Neural crest cell (in vitro differentiated cells): Measurements from ENCODE around the gene CARMIL3. TPM values are rescaled to one million over a fixed set of nuclear protein-coding genes. Genes with fewer than 3 reads are reported as not detected.

Source experiments
- DNase-seq: peaks from one replicate; pipeline ENCODE4 v3.0.0; 2021; ENCODE audit warnings: low read depth, mixed read lengths, low spot score
- H3K27ac Mint-ChIP-seq: one replicate; pipeline ENCODE4 v1.8.0; 2021; ENCODE audit warnings: mild to moderate bottlenecking, mixed read lengths; ENCODE audit not compliant: unreplicated experiment
- H3K27me3 Mint-ChIP-seq: 2 replicates; pipeline ENCODE4 v1.8.0; 2021; ENCODE audit warnings: low read depth, mild to moderate bottlenecking, mixed read lengths
- H3K36me3 Mint-ChIP-seq: 2 replicates; pipeline ENCODE4 v1.8.0; 2021; ENCODE audit warnings: low read depth, mild to moderate bottlenecking, mixed read lengths
- H3K4me1 Mint-ChIP-seq: 2 replicates; pipeline ENCODE4 v1.8.0; 2021; ENCODE audit warnings: mixed read lengths
- H3K4me3 Mint-ChIP-seq: one replicate; pipeline ENCODE4 v1.8.0; 2021; ENCODE audit warnings: mild to moderate bottlenecking, mixed read lengths
- H3K9me3 Mint-ChIP-seq: 2 replicates; pipeline ENCODE4 v1.8.0; 2021; ENCODE audit warnings: mixed read lengths
- total RNA-seq: library from RNA; stranded (reverse); gene quantifications from 2 replicates; pipeline ENCODE4 v1.2.1, GENCODE V29; 2021
- TF ChIP-seq, protein P1 (sequence below): fragments of 200-600 bp; sonication (generic); conservative IDR thresholded peaks from 2 replicates; pipeline ENCODE4 v1.5.0; 2021; ENCODE audit warnings: antibody characterized with exemption, mild to moderate bottlenecking

The CARMIL3 gene
- total RNA-seq, 1 donor from 2014 or later: 9.4 TPM

DNA sequence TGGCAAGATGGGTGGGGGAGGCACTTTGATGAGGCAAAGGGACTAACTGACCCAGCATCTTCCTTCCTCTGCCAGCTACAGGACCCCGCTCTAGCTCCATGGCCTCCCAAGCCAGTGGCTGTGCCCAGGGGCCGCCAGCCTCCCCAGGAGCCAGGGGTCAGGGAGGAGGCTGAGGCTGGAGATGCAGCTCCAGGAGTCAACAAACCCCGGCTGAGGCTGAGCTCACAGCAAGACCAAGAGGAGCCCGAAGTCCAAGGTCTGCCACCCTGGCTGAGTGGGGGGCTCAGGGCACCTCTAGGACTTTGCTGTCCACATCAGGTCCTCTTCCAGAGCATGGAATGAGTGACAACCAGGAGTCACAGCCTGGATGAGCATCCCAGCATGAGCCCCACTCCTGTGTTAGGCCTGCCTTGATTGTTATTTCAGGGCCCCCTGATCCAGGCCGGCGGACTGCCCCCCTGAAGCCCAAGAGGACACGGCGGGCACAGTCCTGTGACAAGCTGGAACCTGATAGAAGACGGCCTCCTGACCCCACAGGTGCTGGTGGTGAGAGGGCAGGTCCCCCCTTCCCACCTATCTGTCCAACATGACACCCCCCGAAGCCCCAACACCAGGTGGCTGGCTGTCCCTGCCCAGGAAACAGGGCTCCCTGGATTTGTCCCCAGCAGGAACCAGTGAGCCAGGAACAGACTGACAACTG lies 17.1 kb downstream of the CARMIL3 start:
- DNase-seq: no peak
- Mint-ChIP-seq H3K36me3 (no peaks in the 10 kb centered on the region), H3K27me3 (peaks cover 7% of the 10 kb centered on the region), H3K4me3 (no peak overlapping the region), H3K4me1 (no peaks in the 10 kb centered on the region), H3K27ac (no peak overlapping the region), H3K9me3 (no peaks in the 10 kb centered on the region)
- TF ChIP-seq, protein P1, sequence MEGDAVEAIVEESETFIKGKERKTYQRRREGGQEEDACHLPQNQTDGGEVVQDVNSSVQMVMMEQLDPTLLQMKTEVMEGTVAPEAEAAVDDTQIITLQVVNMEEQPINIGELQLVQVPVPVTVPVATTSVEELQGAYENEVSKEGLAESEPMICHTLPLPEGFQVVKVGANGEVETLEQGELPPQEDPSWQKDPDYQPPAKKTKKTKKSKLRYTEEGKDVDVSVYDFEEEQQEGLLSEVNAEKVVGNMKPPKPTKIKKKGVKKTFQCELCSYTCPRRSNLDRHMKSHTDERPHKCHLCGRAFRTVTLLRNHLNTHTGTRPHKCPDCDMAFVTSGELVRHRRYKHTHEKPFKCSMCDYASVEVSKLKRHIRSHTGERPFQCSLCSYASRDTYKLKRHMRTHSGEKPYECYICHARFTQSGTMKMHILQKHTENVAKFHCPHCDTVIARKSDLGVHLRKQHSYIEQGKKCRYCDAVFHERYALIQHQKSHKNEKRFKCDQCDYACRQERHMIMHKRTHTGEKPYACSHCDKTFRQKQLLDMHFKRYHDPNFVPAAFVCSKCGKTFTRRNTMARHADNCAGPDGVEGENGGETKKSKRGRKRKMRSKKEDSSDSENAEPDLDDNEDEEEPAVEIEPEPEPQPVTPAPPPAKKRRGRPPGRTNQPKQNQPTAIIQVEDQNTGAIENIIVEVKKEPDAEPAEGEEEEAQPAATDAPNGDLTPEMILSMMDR: no peak

DNA sequence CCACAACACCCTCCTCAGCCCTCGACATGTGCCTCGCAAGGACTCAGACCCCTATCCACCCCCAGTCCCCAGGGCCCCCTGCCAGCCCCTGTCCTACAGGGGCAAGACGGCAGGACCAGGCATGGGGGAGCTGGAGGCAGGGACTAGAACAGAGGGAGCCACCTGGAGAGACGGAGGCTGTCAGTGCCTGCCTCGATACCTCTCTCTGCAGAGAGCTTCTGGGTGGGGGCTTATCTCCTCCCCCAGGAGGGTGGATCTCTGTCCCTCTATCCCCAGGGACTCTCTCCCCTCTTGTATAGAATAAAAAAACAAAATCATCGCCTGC lies 17.6 kb downstream of the CARMIL3 start:
- H3K27me3 Mint-ChIP-seq: peaks cover 7% of the 10 kb centered on the region
- no peak for DNase-seq
- TF ChIP-seq, protein P1: no peak
- H3K36me3 Mint-ChIP-seq: no peaks in the 10 kb centered on the region
- H3K27ac Mint-ChIP-seq: no peak overlapping the region
- H3K9me3 Mint-ChIP-seq: no peaks in the 10 kb centered on the region
- no peak overlapping the region for H3K4me3 Mint-ChIP-seq
- no peaks in the 10 kb centered on the region for H3K4me1 Mint-ChIP-seq

DNA sequence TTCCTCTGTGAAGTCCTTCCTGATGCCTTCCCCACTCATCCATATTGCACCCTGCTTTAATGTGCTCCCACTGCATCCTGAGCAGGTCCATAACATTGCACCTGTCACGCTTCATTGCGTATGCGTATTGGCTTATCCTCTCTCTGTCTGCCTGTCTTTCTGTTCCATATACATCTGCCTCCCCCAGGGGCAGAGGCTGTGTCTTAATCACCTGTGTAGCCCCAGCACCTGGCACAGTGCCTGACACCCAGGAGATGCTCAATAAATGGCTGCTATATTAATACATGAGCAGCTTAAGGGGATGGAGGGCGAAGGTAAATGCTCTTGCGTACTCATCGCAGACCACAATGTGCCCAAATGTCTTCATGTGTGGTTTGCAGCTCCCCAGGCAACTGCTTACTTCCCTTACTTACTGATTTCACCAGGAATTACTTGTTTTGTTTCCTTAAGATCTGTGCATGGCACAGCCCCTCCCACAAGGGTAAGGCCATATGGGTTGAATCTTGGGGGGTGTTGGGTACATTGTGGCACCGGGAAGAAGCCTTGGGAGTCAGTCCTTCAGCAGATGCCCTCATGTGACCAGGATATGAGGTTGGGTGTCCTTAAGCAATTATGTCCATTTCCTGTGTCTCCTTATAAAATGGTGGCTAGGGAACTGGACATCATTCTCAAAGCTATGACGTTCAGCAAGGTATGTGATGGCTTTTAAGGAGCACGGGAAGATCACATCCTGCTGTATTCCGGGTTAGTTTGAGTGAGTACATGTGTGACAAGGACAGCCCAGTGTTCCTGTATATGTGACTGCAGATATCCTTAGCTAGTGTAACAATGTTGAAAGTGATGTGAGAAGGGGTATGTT lies 18.7 kb downstream of the CARMIL3 start:
- no peak overlapping the region for H3K27ac Mint-ChIP-seq
- DNase-seq: no peak
- no peaks in the 10 kb centered on the region for H3K9me3 Mint-ChIP-seq
- no peaks in the 10 kb centered on the region for H3K4me1 Mint-ChIP-seq
- TF ChIP-seq, protein P1: no peak
- H3K27me3 Mint-ChIP-seq: peaks cover 7% of the 10 kb centered on the region
- no peaks in the 10 kb centered on the region for H3K36me3 Mint-ChIP-seq
- no peak overlapping the region for H3K4me3 Mint-ChIP-seq

DNA sequence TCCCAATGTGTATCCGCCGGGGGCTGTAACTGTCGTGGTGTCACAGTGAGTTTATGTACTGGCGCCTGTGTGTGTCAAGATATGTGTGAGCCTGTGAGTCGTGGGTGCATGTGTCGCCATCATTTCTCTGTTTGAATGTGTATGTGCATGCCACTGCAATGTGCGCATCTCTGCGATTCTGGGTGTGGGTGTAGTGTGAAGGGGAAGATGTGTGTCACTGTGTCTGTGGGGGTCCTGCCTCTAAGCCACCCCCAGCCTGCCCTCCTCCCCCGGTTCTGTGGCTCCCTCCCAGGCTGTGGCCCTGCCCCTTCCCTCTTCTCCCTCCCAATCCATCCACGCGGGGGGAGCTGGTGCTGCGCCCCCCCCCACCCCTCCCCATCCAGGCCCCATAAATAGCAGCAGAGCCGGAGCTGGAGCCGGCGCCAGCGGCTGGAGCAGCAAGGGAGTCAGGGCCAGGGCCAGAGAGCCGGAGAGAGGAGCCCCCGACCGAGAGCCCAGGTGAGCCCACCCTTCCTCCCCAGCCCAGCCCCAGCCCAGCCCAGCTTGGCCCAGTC lies 19.4 kb downstream of the CARMIL3 start, which contains the start of gene CPNE6:
Gene CPNE6 (plus strand): TSS at position 419 of the 554 bp plus-strand sequence. CDS start 1,375 bp downstream, outside the sequence.
- no peak for DNase-seq
- H3K27me3 Mint-ChIP-seq: peaks cover 7% of the 10 kb centered on the region
- TF ChIP-seq, protein P1: no peak
- H3K4me3 Mint-ChIP-seq: no peak within 1 kb of the TSS
- no peaks in the 10 kb centered on the region for H3K36me3 Mint-ChIP-seq
- no peaks in the 10 kb centered on the region for H3K9me3 Mint-ChIP-seq
- H3K27ac Mint-ChIP-seq: no peak within 1 kb of the TSS
- H3K4me1 Mint-ChIP-seq: no peaks in the 10 kb centered on the region

DNA sequence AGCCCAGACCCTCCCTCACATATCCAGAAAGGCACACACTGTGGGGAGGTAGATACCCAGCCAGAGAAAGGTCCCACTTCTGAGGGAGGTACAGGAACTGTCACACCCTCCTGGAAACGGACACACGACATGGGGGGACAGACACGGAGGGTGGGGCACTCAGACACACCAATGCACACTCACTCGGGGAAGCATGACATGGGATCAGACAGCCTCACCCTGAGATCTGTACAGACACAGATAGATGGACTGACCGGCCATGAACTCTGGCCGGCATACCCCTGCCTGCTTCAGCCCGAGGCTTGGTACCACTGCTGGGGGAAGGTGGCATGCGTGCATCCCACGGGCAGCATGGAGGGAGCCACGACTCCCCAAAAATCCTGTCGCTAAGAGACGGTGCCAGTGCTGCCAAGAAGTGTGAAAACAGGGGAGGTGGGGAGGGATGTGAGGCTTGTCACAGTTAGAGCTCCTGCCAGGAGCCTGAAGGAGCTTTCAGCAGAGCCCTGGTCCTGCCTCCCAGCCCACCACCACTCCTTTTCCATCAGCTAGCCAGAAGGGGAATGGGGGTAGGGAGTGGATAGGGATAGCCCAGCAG lies 20.1 kb downstream of the CARMIL3 start:
- H3K27me3 Mint-ChIP-seq: peaks cover 7% of the 10 kb centered on the region
- no peaks in the 10 kb centered on the region for H3K36me3 Mint-ChIP-seq
- TF ChIP-seq, protein P1: no peak
- no peak for DNase-seq
- no peak overlapping the region for H3K4me3 Mint-ChIP-seq
- H3K4me1 Mint-ChIP-seq: no peaks in the 10 kb centered on the region
- H3K9me3 Mint-ChIP-seq: no peaks in the 10 kb centered on the region
- no peak overlapping the region for H3K27ac Mint-ChIP-seq
